Activated naive CD4-positive, alpha-beta T cell treated with anti-CD3 and anti-CD28 coated beads for 36 hours (primary cell): ENCODE results near the gene GALR2. TPM values are rescaled to one million over a fixed set of nuclear protein-coding genes. Genes with fewer than 3 reads are reported as not detected.

Source experiments
- CTCF ChIA-PET: fragments of 350-600 bp; sonication (Branson Sonifier 250); formaldehyde crosslinking; loops from one replicate; lab custom pipeline; 2021; ENCODE audit warnings: antibody characterized with exemption; lab: Charles Lee
- DNase-seq: peaks from one replicate; pipeline ENCODE4 v3.0.0-alpha.2; 2020
- H3K27ac Mint-ChIP-seq: one replicate; pipeline ENCODE4 v1.8.0; 2021; ENCODE audit warnings: mild to moderate bottlenecking, mixed read lengths
- H3K27me3 Mint-ChIP-seq: one replicate; pipeline ENCODE4 v1.8.0; 2021; ENCODE audit warnings: low read depth, mixed read lengths
- H3K36me3 Mint-ChIP-seq: one replicate; pipeline ENCODE4 v1.8.0; 2021; ENCODE audit warnings: low read depth, mixed read lengths
- H3K4me1 Mint-ChIP-seq: one replicate; pipeline ENCODE4 v1.8.0; 2021; ENCODE audit warnings: low read depth, mixed read lengths
- H3K4me3 Mint-ChIP-seq: one replicate; pipeline ENCODE4 v1.8.0; 2021; ENCODE audit warnings: mild to moderate bottlenecking, moderate library complexity, mixed read lengths
- H3K9me3 Mint-ChIP-seq: one replicate; pipeline ENCODE4 v1.8.0; 2021; ENCODE audit warnings: mixed read lengths
- intact Hi-C: fragments of 100-400 bp; cut with micrococcal nuclease; formaldehyde crosslinking; loops from one replicate; pipeline ENCODE4 v1.15.1; 2023
- total RNA-seq, 2 experiments: library from RNA; stranded (reverse); gene quantifications; one replicate each; pipeline ENCODE4 v1.2.3, GENCODE V29; 2021

Gene GALR2
- total RNA-seq, 2 experiments from 2014 or later = 3.3 to 3.6 TPM

DNA sequence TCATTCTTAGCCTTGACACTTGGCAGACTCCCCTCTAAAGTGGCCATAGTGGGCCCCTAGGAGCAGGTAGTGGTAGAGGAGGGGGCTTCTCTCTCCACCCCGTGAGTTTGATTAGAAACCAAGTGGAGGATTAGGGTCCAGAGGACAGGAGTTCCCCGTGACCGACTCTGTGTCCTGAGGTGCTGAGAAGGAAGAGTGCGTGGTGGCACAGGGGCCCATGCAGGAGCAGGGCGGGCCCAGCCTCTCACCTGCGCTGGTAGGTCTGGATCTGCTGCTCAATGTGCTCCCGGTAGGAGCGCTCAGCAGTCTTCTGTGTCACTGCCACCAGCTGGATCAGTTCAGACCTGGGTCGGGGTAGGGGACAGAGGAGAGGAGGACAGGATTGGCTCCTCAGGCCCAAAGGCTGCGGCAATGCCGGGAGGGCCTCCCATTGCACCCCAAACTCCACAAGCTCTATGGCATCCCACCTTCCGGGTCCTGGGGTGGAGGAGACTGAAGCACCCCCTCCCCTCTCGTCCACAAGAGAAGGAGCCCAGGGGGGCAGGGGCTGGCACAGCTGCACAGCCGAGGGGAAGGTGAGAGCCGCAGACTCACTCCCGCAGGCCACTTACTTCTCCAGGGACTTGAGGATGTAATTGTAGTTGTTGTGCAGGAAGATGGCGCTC is 10.6 kb downstream of the GALR2 start:
- no peaks in the 10 kb centered on the region for H3K9me3 Mint-ChIP-seq
- CTCF ChIA-PET = no interaction called here
- H3K4me3 Mint-ChIP-seq = no peak overlapping the region
- DNase-seq = no peak
- H3K27ac Mint-ChIP-seq = no peak overlapping the region
- H3K36me3 Mint-ChIP-seq = peaks cover 5% of the 10 kb centered on the region
- no peaks in the 10 kb centered on the region for H3K27me3 Mint-ChIP-seq
- intact Hi-C loops = no loop called here
- H3K4me1 Mint-ChIP-seq = no peaks in the 10 kb centered on the region

DNA sequence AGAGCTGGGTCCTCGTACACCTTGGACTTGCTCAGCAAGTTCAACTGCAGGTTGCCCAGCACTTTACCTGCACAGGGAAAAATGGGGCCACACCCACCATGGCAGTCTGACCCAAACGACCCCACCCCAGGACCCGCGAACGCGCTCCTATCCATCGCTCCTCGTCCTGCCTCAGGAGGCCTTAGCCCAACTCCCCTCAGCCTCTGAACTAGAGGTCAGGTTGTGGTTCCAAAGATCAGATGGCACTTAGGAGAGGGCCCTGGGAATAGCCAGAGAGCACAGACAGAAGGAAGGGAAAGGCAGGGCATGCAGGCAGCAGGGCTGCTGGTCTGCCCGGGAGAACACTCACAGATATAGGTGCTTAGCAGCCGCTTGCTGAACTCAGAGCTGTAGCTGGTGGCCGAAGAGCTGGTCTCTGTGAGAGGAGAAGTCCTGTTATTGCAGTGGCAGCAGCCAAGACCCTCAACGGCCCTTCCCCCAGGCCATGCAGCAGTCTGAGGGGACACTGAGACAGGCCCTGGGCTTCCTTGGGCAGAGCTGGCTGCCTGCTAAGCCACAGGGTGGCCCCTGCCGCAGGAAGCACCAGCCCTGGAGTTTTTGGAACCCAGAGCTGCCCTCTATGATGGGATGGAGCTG is 11.3 kb downstream of the GALR2 start:
- no peak overlapping the region for H3K4me3 Mint-ChIP-seq

DNA sequence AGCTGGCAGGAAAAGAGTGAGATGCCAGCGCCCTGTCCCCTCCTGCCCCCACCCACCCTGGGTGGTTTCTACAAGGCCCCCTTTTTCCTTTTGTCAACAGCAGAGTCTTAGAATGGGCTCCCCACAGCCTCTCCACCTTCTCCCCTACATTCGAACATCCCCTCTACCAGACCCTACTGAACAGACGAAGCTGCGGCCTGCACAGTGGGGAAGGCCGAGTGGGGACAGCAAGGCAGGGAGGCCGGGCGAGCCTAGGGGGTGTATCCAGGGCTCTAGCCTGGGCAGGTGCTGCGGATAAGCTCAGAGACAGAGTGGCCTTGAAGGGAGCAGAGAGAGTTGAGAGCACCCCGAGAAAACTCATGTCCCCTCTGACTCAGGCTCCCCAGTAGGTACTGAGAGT is 11.8 kb downstream of the GALR2 start:
- H3K36me3 Mint-ChIP-seq = peaks cover 5% of the 10 kb centered on the region
- no peak overlapping the region for H3K4me3 Mint-ChIP-seq
- no peaks in the 10 kb centered on the region for H3K4me1 Mint-ChIP-seq
- no peak for DNase-seq
- H3K27ac Mint-ChIP-seq = no peak overlapping the region
- H3K27me3 Mint-ChIP-seq = no peaks in the 10 kb centered on the region
- CTCF ChIA-PET = interaction anchor here (0.6 kb wide), 1 partner anchor 32 kb away, joined by 3 read pairs; no protein-coding TSS in a partner anchor
- H3K9me3 Mint-ChIP-seq = no peaks in the 10 kb centered on the region
- intact Hi-C loops = no loop called here

More for the DNA sequence above, 11.3 kb downstream of the GALR2 start:
- CTCF ChIA-PET = interaction anchor here (0.6 kb wide), 1 partner anchor 33 kb away, joined by 3 read pairs; no protein-coding TSS in a partner anchor
- H3K4me1 Mint-ChIP-seq = no peaks in the 10 kb centered on the region
- no peaks in the 10 kb centered on the region for H3K9me3 Mint-ChIP-seq
- no peaks in the 10 kb centered on the region for H3K27me3 Mint-ChIP-seq
- intact Hi-C loops = no loop called here
- DNase-seq = no peak
- peaks cover 5% of the 10 kb centered on the region for H3K36me3 Mint-ChIP-seq
- H3K27ac Mint-ChIP-seq = no peak overlapping the region

DNA sequence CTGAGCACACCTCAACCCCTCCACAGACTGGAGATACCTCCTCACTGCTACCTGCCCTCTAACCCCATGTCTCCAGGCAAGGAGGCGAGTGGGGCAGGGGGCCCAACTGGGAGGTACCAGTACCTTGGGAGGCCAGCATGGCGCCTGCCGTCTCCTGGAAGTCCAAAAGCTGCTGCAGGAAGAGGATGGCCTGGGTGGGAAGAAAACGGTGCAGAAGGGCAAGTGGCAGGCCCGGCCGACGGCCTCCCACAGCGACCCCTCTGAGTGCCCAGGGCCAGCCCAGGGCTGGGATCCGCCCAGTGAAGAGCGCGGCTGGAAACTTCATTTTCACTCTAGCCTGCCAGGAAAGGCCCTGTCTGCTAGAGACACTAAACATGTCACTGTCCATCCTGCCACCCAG is 12.9 kb downstream of the GALR2 start:
- intact Hi-C loops = no loop called here
- H3K36me3 Mint-ChIP-seq = peaks cover 5% of the 10 kb centered on the region
- H3K4me1 Mint-ChIP-seq = peaks cover 3% of the 10 kb centered on the region
- no peak for DNase-seq
- no peaks in the 10 kb centered on the region for H3K27me3 Mint-ChIP-seq
- no peaks in the 10 kb centered on the region for H3K9me3 Mint-ChIP-seq
- CTCF ChIA-PET = no interaction called here
- no peak overlapping the region for H3K27ac Mint-ChIP-seq
- no peak overlapping the region for H3K4me3 Mint-ChIP-seq

DNA sequence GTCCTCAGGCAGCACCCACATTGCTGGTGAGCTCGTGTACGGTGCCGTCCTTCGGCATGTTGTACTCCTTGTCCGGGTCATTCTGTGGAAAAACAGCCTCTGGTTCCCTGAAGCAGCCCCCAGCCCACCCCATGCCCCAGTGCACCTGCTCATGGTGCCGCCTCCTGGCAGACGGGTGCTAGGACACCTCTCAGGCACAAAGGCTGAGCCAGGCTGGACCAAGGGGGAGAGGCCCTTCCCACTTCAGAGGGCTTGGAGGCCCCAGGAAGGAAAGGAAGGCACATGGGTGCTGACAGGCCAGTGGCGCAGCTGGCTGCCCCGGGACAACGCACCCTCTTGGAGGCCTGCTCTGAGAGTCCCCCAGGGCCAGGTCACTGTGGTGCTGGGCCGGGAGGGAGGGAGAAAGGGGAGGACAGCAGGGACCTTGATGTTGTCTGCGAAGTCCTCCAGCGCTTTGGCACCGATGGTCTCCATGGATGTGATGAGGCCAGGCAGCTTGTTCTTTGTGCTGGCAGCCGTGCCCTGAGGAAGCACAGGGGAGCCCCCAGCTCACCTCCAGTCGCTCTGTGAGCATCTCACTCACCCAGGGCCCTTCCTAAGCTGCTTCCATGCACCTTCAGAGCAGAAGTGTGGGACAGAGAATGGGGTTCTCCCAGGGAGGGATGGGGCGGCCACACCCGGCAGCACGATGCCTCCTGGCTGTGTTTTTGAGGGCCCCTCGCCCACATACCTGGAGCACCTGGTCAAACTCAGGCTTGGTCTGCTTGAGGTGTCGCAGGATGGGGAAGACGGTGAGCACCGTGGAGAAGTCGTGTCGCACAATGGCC is 13.7 kb downstream of the GALR2 start:
- CTCF ChIA-PET = interaction anchor here (1.6 kb wide), 1 partner anchor 74 kb away, joined by 6 read pairs; no protein-coding TSS in a partner anchor
- intact Hi-C loops = no loop called here
- Mint-ChIP-seq H3K27ac (no peak overlapping the region), H3K4me1 (peaks cover 3% of the 10 kb centered on the region), H3K36me3 (peaks cover 5% of the 10 kb centered on the region), H3K4me3 (no peak overlapping the region), H3K9me3 (no peaks in the 10 kb centered on the region), H3K27me3 (no peaks in the 10 kb centered on the region)
- DNase-seq = no peak

DNA sequence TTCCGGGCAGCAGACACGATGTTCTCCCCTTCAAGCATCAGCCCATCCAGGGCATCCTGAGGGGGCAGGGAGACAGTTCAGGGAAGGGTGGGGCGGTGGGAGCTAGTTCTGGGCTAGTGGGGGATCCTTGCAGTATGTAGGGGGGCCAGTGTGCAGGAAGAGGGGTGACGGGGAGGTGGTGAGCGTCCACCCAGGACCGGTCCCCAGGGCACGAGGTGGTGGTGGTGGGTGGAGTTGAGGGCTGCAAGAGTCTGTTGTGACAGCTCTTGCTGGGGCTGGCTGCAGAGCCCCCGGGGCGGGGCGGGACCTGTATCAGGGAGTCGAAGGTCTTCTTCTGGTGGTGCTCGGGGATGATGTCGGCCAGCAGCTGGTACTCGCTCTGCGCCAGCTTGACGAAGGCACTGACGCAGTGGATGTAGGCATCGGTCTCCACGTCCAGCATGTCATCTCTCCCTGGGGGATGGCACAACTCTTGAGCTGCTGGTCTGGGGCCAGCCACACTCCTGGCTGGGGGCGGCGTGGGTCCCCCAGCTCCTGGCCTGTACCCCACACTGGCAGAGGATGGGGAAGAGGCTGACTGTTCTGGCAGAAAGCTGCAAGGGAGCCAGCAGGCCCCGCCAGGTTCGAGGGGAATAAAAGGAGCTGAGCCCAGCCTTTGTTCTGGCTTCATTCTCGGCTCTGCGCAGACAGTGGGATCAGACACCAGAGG is 14.4 kb downstream of the GALR2 start:
- Mint-ChIP-seq H3K27me3 (no peaks in the 10 kb centered on the region), H3K4me3 (no peak overlapping the region), H3K4me1 (peaks cover 3% of the 10 kb centered on the region), H3K27ac (no peak overlapping the region), H3K36me3 (peaks cover 5% of the 10 kb centered on the region), H3K9me3 (no peaks in the 10 kb centered on the region)
- DNase-seq = no peak
- CTCF ChIA-PET = interaction anchor here (1.6 kb wide), 1 partner anchor 75 kb away, joined by 6 read pairs; no protein-coding TSS in a partner anchor
- intact Hi-C loops = no loop called here

DNA sequence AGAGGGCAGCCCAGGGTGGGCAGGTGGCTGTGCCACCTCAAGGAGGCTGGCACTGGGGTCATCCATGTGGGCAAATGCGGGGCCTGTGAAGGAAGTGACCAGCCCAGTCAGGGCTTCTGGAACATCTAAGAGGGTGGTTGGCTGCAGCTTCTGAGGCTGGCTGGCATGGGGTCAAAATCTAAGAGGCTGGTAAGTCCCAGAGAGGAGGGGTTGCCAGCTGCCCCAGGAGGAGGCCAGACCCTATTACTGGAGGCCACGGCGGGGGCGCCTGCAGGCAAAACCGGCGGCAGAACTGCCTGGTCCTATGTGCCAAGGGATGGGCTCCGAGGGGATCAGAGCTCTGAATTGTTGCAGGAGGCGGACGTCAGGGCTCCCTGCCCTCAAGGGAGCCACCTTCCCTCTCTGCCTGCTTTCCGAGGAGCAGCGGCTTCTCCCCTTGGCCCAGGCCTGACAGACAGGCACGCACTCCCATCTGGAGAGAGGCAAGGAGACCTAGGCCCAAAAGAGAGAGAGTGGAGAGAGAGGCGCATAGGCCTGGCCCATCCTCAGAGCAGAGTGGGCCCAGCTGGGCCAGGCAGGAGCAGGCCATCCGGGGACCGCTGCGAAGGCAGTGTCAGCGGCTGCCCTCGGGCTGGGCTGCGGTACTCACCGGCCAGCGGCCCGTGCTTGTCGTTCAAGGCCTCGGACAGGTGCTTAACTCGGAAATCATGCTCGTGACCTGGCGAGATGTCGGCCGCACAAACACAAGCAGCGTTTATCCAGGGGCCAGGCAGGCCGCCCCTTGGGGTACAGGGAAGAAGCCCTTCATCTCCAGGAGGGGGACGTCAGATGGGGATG is 15.3 kb downstream of the GALR2 start:
- Mint-ChIP-seq H3K4me1 (peaks cover 3% of the 10 kb centered on the region), H3K27ac (peak overlapping the region; percentile 24), H3K9me3 (no peaks in the 10 kb centered on the region), H3K27me3 (no peaks in the 10 kb centered on the region), H3K4me3 (no peak overlapping the region), H3K36me3 (peaks cover 3% of the 10 kb centered on the region)
- no peak for DNase-seq
- intact Hi-C loops = no loop called here
- CTCF ChIA-PET = interaction anchor here (1.2 to 1.6 kb wide), 2 partner anchors 75 to 76 kb away, joined by 3 to 6 read pairs; no protein-coding TSS in a partner anchor

DNA sequence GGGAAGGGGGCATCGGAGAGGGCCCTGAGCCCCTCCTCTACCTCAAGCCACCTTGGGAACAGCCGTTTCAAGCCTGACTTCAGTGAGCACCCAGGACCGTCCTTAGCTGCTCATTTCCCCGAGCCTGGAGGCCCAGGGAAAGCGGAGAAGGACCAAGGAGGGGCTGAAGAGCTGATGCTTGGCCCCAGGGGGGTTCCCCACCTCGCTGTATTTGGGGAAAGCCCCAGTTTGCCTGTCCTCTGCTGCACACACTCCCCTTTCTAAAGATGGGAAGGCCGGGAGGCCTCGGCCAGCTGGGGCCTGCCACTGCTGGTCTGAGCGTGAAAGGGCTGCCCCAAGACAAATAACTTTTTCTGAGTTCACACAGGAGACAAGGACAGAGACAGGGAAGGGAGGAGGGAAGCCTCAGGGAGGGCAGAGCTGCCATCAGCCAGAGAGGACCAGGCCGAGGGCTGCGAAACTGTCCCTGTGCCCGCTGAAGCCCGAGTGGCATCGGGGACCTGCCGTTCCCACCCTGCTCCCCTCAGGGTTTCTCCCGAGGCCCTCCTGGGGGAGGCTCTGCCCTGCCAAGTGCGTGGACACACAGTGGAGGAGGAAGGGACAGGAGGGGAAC is 16.0 kb downstream of the GALR2 start:
- DNase-seq = no peak
- no peak overlapping the region for H3K27ac Mint-ChIP-seq
- H3K27me3 Mint-ChIP-seq = no peaks in the 10 kb centered on the region
- no peaks in the 10 kb centered on the region for H3K9me3 Mint-ChIP-seq
- H3K4me3 Mint-ChIP-seq = no peak overlapping the region
- intact Hi-C loops = no loop called here
- CTCF ChIA-PET = interaction anchor here (1.2 kb wide), 1 partner anchor 76 kb away, joined by 3 read pairs; no protein-coding TSS in a partner anchor
- peaks cover 3% of the 10 kb centered on the region for H3K4me1 Mint-ChIP-seq
- H3K36me3 Mint-ChIP-seq = peaks cover 4% of the 10 kb centered on the region

DNA sequence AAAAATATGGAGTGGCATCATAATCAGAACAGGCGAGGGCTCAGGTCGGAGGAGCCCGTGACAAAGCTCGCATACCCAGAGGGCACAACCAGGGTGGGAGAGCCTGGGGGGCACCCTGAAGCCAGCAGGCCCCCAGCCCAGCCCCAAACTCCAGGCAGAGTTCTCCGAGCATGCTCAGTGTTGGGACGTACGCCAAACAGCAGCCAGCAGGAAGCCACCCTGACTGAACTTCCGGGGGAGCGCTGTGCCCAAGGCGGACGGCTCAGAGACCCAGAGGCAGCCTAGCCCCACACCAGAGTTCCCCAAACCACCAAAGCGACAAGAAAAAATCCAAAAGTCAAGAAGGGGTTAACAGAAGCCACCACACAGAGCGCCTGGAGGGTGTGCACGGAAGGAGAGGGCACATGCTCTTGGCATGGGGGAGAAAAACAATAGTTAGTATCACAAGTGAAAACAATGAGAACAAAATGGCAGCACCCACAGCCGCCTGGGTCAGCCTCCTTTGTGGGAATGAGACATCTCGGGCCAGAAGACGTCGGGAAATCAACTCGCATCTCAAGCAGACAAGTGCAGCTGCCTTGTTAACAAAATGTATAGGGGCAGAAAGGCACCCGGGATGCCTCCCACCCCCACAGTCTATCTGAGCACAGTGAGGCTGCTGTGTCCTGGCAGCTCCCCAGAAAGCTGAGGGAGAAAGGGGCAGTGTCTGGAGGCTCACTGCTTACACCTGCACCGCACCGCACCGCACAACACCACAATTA is 17.1 kb downstream of the GALR2 start:
- Mint-ChIP-seq H3K9me3 (no peaks in the 10 kb centered on the region), H3K4me3 (peak overlapping the region; percentile 59), H3K27ac (peak overlapping the region; percentile 86), H3K36me3 (peaks cover 7% of the 10 kb centered on the region), H3K4me1 (peaks cover 5% of the 10 kb centered on the region), H3K27me3 (no peaks in the 10 kb centered on the region)
- intact Hi-C loops = no loop called here
- CTCF ChIA-PET = no interaction called here
- no peak for DNase-seq

DNA sequence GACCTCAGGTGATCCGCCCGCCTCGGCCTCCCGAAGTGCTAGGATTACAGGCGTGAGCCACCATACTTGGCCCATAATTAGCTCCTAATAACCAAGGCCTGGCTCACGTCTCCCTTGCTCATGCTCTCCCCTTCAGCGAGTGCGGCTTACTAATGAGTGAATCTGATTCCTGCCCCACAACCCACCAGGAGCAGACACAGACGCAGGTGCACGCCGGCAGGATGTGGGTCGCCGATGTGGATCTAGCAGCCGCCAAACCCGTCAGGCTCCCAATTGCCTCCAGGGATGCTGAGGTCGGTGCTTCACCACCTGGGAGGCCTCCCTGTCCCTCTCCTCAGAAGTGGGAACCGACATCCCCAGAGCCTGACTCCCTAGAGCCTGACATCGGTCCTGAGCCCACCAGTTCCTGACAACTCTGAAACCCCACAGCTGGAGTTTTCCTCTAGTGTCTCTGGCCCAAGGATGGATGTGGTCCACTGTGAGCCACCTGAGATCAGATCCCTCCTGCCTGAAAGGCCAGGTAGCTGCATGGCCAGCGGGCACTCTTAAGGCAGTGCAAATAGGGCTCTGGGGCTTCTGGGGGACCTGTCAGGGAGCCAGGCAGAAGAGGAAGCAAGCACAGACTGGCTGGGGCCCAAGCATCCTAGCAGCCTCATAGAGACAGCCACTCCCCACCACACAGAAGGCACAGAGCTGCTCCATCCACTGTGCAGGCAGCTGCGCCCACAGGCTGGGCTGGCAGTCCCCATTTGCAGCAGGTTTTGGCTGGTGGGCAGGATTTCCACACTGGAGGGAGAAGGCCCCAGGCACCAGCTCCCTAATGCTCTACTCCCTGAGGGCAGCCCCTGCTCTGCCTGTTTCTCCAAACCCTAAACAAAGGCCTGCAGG is 18.2 kb downstream of the GALR2 start:
- CTCF ChIA-PET = interaction anchor here (0.5 to 2.1 kb wide), 3 partner anchors 10 to 187 kb away, joined by 3 to 5 read pairs (median 5); partner anchors contain the start of gene EXOC7
- H3K36me3 Mint-ChIP-seq = peaks cover 7% of the 10 kb centered on the region
- DNase-seq = no peak
- H3K27ac Mint-ChIP-seq = no peak overlapping the region
- intact Hi-C loops = no loop called here
- H3K4me1 Mint-ChIP-seq = peaks cover 5% of the 10 kb centered on the region
- H3K4me3 Mint-ChIP-seq = no peak overlapping the region
- H3K9me3 Mint-ChIP-seq = no peaks in the 10 kb centered on the region
- H3K27me3 Mint-ChIP-seq = no peaks in the 10 kb centered on the region
